Large intestine (tissue), 3 donors: ENCODE measurements around the gene MMP25. TPM values are rescaled to one million over a fixed set of nuclear protein-coding genes. Genes with fewer than 3 reads are reported as not detected.

Experiments
- DNase-seq, 2 donors: peaks; one replicate each; pipeline versions ENCODE4 v3.0.0 to v3.0.0-alpha.2; 2013
- H3K27ac ChIP-seq: one replicate; pipeline ENCODE4 v1.5.1; 2013; ENCODE audit warnings: low read length
- H3K27me3 ChIP-seq: 2 replicates; pipeline ENCODE4 v1.6.1; 2013; ENCODE audit warnings: low read length; ENCODE audit not compliant: control insufficient read depth, insufficient read depth
- H3K36me3 ChIP-seq: 2 replicates; pipeline ENCODE4 v1.6.1; 2013; ENCODE audit warnings: low read length; ENCODE audit not compliant: control insufficient read depth, insufficient read depth
- H3K4me1 ChIP-seq: one replicate; pipeline ENCODE4 v1.6.1; 2013; ENCODE audit warnings: low read length; ENCODE audit not compliant: control insufficient read depth, insufficient read depth
- H3K4me3 ChIP-seq: one replicate; pipeline ENCODE4 v1.5.1; 2013; ENCODE audit warnings: low read length
- H3K9me3 ChIP-seq: one replicate; pipeline ENCODE4 v1.6.1; 2013; ENCODE audit warnings: mild to moderate bottlenecking, low read depth, low read length, moderate library complexity; ENCODE audit not compliant: control insufficient read depth
- WGBS: methylation state at CpG from one replicate; pipeline ENCODE4 v1.1.5; 2013; ENCODE audit warnings: low lambda C conversion rate; ENCODE audit not compliant: insufficient coverage; 5-methylcytosine and 5-hydroxymethylcytosine counted together
- polyA plus RNA-seq: library from polyadenylated mRNA; unstranded; fragments of 120-200 nt; gene quantifications from one replicate; pipeline ENCODE4 v1.2.1, GENCODE V29; 2013

Gene MMP25
- polyA plus RNA-seq, 1 donor = 4.3 TPM

- Histone ChIP-seq H3K27ac (peak overlapping the region; percentile 99), H3K9me3 (no peaks in the 10 kb centered on the region), H3K27me3 (peaks cover 36% of the 10 kb centered on the region), H3K4me1 (peaks cover 49% of the 10 kb centered on the region), H3K36me3 (no peaks in the 10 kb centered on the region), H3K4me3 (peak overlapping the region; percentile 42)
- DNase-seq = peak; percentile 92 to 96
- no CpG with 5 or more reads among the region's 17 CpGs for WGBS
Measured at GRCh38 chr16:3007957-3008689, 38.2 kb upstream of the MMP25 start.

- WGBS = no CpG with 5 or more reads among the region's 4 CpGs
- Histone ChIP-seq H3K9me3 (no peaks in the 10 kb centered on the region), H3K27me3 (peaks cover 41% of the 10 kb centered on the region), H3K4me1 (peaks cover 54% of the 10 kb centered on the region), H3K27ac (peak overlapping the region; percentile 99), H3K4me3 (peak overlapping the region; percentile 42), H3K36me3 (no peaks in the 10 kb centered on the region)
- DNase-seq = peak; percentile 74 to 92
Measured at GRCh38 chr16:3008690-3009037, 37.7 kb upstream of the MMP25 start.

- peaks cover 42% of the 10 kb centered on the region for H3K27me3 ChIP-seq
- no CpG with 5 or more reads among the region's 21 CpGs for WGBS
Measured at GRCh38 chr16:3009568-3010390, 36.6 kb upstream of the MMP25 start.

GRCh38 chr16:3010510-3010909 lies 35.9 kb upstream of the MMP25 start:
- DNase-seq = no peak
- no peaks in the 10 kb centered on the region for H3K36me3 ChIP-seq
- H3K9me3 ChIP-seq = no peaks in the 10 kb centered on the region
- peaks cover 63% of the 10 kb centered on the region for H3K4me1 ChIP-seq
- H3K27me3 ChIP-seq = peaks cover 39% of the 10 kb centered on the region
- WGBS = no CpG with 5 or more reads among the region's 8 CpGs
- H3K27ac ChIP-seq = peak overlapping the region; percentile 99
- H3K4me3 ChIP-seq = no peak overlapping the region

More at GRCh38 chr16:3009568-3010390, 36.6 kb upstream of the MMP25 start:
- peak overlapping the region; percentile 99 for H3K27ac ChIP-seq
- no peaks in the 10 kb centered on the region for H3K9me3 ChIP-seq
- H3K4me1 ChIP-seq = peaks cover 63% of the 10 kb centered on the region
- H3K36me3 ChIP-seq = no peaks in the 10 kb centered on the region
- DNase-seq = peak; percentile 83 to 93
- peak overlapping the region; percentile 10 for H3K4me3 ChIP-seq

- Histone ChIP-seq H3K9me3 (no peaks in the 10 kb centered on the region), H3K4me1 (peaks cover 65% of the 10 kb centered on the region), H3K27me3 (peaks cover 37% of the 10 kb centered on the region), H3K27ac (no peak overlapping the region), H3K4me3 (no peak overlapping the region), H3K36me3 (no peaks in the 10 kb centered on the region)
- WGBS = no CpG with 5 or more reads among the region's 19 CpGs
- peak in 1 of 2 donors; percentile 59 for DNase-seq
Measured at GRCh38 chr16:3012246-3012645, 34.1 kb upstream of the MMP25 start.

- Histone ChIP-seq H3K4me3 (no peak within 1 kb of the TSS), H3K27me3 (peaks cover 41% of the 10 kb centered on the region), H3K27ac (no peak within 1 kb of the TSS), H3K4me1 (peaks cover 68% of the 10 kb centered on the region), H3K36me3 (no peaks in the 10 kb centered on the region), H3K9me3 (no peaks in the 10 kb centered on the region)
- WGBS = no CpG with 5 or more reads among the region's 27 CpGs
- DNase-seq = peak; percentile 60 to 80
Measured at GRCh38 chr16:3012828-3013420, 33.4 kb upstream of the MMP25 start, which contains the start of gene CLDN9. TSS of gene CLDN9 (plus strand) at chr16:3012923. CDS start at chr16:3013363, 440 bp downstream.

GRCh38 chr16:3013491-3013951 lies 32.8 kb upstream of the MMP25 start:
- WGBS = no CpG with 5 or more reads among the region's 27 CpGs
- Histone ChIP-seq H3K27ac (no peak overlapping the region), H3K9me3 (no peaks in the 10 kb centered on the region), H3K36me3 (no peaks in the 10 kb centered on the region), H3K4me1 (peaks cover 67% of the 10 kb centered on the region), H3K4me3 (no peak overlapping the region), H3K27me3 (peaks cover 41% of the 10 kb centered on the region)
- no peak for DNase-seq

- Histone ChIP-seq H3K27me3 (peaks cover 40% of the 10 kb centered on the region), H3K4me3 (no peak overlapping the region), H3K36me3 (no peaks in the 10 kb centered on the region), H3K9me3 (no peaks in the 10 kb centered on the region), H3K4me1 (peaks cover 67% of the 10 kb centered on the region), H3K27ac (no peak overlapping the region)
- WGBS = no CpG with 5 or more reads among the region's 12 CpGs
- DNase-seq = peak in 1 of 2 donors; percentile 29
Measured at GRCh38 chr16:3013998-3014690, 32.2 kb upstream of the MMP25 start.

GRCh38 chr16:3014971-3015370 lies 31.4 kb upstream of the MMP25 start:
- WGBS = no CpG with 5 or more reads among the region's 6 CpGs
- no peak overlapping the region for H3K27ac ChIP-seq
- H3K9me3 ChIP-seq = no peaks in the 10 kb centered on the region
- peaks cover 38% of the 10 kb centered on the region for H3K27me3 ChIP-seq
- no peak overlapping the region for H3K4me3 ChIP-seq
- H3K4me1 ChIP-seq = peaks cover 67% of the 10 kb centered on the region
- DNase-seq = no peak
- no peaks in the 10 kb centered on the region for H3K36me3 ChIP-seq
